ENCODE results near the gene PTK7. TPM values are rescaled to one million over a fixed set of nuclear protein-coding genes. Genes with fewer than 3 reads are reported as not detected.
A peak's percentile ranks its signal among the peaks of the same experiment; 100 is the strongest.

PTK7 gene
- total and polyA plus RNA-seq, 2 experiments from 2014 or later, result 127 to 162 TPM

DNA sequence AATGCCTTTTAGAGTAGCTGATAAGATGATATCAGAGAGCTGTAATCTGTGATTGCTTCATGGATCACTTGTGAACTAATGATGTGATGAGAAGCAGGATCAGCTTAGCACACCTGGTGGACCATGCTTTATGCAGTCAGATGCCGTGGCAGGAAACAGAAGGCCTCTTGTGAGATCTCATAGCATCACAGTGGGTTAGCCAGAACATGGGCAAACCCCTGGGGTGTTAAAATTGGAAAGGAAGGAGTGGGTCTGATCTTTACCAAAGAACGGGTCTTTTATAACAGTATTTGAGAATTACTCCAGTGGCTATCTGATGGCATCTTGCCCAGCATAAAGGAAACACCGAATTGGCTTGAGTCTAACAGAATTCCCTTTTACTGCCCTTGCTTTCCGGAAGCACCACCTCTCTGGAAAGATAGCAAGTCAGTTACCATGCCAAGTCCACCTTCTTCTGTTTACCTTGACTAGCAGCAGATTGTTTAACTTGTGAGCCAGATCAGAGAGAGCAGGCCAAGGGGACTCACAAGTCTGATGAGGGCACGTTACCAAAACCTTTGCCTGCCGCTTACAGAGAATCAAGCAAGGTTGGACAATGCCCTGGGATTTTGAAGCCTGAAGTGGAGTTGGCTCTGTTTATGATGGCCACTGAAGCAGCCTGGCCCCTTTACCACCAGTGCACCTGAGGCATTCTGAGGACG, 74.1 kb downstream of the PTK7 start:
- TF ChIP-seq EZH2phosphoT487 (IDR thresholded peaks at IDR 0.05; ENCODE audit: low read depth, severe bottlenecking, unreplicated experiment) (no peak), EZH2 (IDR thresholded peaks at IDR 0.05; ENCODE audit: borderline replicate concordance) (no peak)
- TF ChIP-seq, protein P1, sequence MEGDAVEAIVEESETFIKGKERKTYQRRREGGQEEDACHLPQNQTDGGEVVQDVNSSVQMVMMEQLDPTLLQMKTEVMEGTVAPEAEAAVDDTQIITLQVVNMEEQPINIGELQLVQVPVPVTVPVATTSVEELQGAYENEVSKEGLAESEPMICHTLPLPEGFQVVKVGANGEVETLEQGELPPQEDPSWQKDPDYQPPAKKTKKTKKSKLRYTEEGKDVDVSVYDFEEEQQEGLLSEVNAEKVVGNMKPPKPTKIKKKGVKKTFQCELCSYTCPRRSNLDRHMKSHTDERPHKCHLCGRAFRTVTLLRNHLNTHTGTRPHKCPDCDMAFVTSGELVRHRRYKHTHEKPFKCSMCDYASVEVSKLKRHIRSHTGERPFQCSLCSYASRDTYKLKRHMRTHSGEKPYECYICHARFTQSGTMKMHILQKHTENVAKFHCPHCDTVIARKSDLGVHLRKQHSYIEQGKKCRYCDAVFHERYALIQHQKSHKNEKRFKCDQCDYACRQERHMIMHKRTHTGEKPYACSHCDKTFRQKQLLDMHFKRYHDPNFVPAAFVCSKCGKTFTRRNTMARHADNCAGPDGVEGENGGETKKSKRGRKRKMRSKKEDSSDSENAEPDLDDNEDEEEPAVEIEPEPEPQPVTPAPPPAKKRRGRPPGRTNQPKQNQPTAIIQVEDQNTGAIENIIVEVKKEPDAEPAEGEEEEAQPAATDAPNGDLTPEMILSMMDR (IDR thresholded peaks at IDR 0.05; ENCODE audit: poor library complexity), result no peak
- H3K4me2 ChIP-seq, result no peak overlapping the region
- no peaks in the 10 kb centered on the region for H3K9me3 ChIP-seq (ENCODE audit: low read depth)
- H3K79me2 ChIP-seq, result no peaks in the 10 kb centered on the region
- peak; percentile 53 for DNase-seq (ENCODE audit: low spot score)
- no peaks in the 10 kb centered on the region for H3K4me1 ChIP-seq (ENCODE audit: insufficient read depth)
- H3K9me2 ChIP-seq (replicated peaks; ENCODE audit: insufficient read depth), result no peaks in the 10 kb centered on the region
- H3K27me3 ChIP-seq, result no peaks in the 10 kb centered on the region
- WGBS (ENCODE audit: low lambda C conversion rate, missing lambda C conversion rate), result 66% methylated on average over 7 of the region's 7 CpGs
- H2AFZ ChIP-seq, result no peak overlapping the region
- no peaks in the 10 kb centered on the region for H3K36me3 ChIP-seq (replicated peaks; ENCODE audit: insufficient read depth, low read depth)
- no peaks in the 10 kb centered on the region for H4K20me1 ChIP-seq (ENCODE audit: insufficient read depth, poor library complexity, severe bottlenecking)
- H3K4me3 ChIP-seq, result no peak overlapping the region
- peak overlapping the region; percentile 10 for H3K27ac ChIP-seq

DNA sequence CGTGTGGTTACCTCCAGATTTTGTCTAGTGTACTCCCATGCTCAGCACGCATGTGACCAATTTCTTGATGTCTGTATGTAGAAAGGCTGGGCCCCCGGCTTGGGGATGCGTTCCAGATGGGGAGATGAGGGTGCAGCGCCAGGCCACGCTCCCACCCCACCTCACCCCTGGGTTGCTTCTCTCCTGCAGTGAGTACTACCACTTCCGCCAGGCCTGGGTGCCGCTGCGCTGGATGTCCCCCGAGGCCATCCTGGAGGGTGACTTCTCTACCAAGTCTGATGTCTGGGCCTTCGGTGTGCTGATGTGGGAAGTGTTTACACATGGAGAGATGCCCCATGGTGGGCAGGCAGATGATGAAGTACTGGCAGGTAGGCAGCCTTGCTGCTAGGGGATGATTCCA, 83.5 kb downstream of the PTK7 start:
- Histone ChIP-seq H3K79me2 (no peaks in the 10 kb centered on the region), H3K4me2 (no peak overlapping the region), H3K27me3 (no peaks in the 10 kb centered on the region), H3K27ac (no peak overlapping the region), H3K36me3 (replicated peaks; ENCODE audit: insufficient read depth, low read depth) (no peaks in the 10 kb centered on the region), H3K9me2 (replicated peaks; ENCODE audit: insufficient read depth) (no peaks in the 10 kb centered on the region), H4K20me1 (ENCODE audit: insufficient read depth, poor library complexity, severe bottlenecking) (no peaks in the 10 kb centered on the region), H3K4me3 (no peak overlapping the region), H3K9me3 (ENCODE audit: low read depth) (no peaks in the 10 kb centered on the region), H2AFZ (no peak overlapping the region), H3K4me1 (ENCODE audit: insufficient read depth) (no peaks in the 10 kb centered on the region)
- WGBS (ENCODE audit: low lambda C conversion rate, missing lambda C conversion rate), result 95% methylated on average over 11 of the region's 11 CpGs
- no peak for DNase-seq (ENCODE audit: low spot score)
- TF ChIP-seq EZH2phosphoT487 (IDR thresholded peaks at IDR 0.05; ENCODE audit: low read depth, severe bottlenecking, unreplicated experiment), result no peak
- TF ChIP-seq, protein P1 (IDR thresholded peaks at IDR 0.05; ENCODE audit: poor library complexity), result no peak
- no peak for TF ChIP-seq EZH2 (IDR thresholded peaks at IDR 0.05; ENCODE audit: borderline replicate concordance)

DNA sequence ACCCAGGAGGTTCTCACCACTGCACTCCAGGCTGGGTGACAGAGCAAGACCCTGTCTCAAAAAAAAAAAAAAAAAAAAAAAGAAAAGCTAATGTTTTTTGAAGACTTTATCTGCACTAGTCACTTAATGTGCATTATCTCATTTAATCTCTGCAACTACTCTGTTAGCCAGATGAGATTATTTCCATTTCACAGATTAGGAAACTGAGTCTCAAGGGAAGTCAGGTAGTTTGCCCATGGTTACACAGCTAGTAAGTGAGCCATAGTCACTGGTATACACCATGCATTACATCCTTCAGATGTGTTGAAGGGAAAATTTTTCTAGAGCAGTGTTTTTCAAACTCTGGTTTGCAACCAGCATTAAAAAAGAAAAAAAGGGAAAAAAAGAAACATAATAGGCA, 87.8 kb downstream of the PTK7 start:
- Histone ChIP-seq H3K4me1 (ENCODE audit: insufficient read depth) (no peaks in the 10 kb centered on the region), H3K9me3 (ENCODE audit: low read depth) (no peaks in the 10 kb centered on the region), H4K20me1 (ENCODE audit: insufficient read depth, poor library complexity, severe bottlenecking) (no peaks in the 10 kb centered on the region), H3K36me3 (replicated peaks; ENCODE audit: insufficient read depth, low read depth) (no peaks in the 10 kb centered on the region), H3K27me3 (no peaks in the 10 kb centered on the region), H3K27ac (no peak overlapping the region), H2AFZ (no peak overlapping the region), H3K79me2 (no peaks in the 10 kb centered on the region), H3K4me3 (no peak overlapping the region), H3K4me2 (no peak overlapping the region), H3K9me2 (replicated peaks; ENCODE audit: insufficient read depth) (no peaks in the 10 kb centered on the region)
- TF ChIP-seq EZH2 (IDR thresholded peaks at IDR 0.05; ENCODE audit: borderline replicate concordance) (no peak), EZH2phosphoT487 (IDR thresholded peaks at IDR 0.05; ENCODE audit: low read depth, severe bottlenecking, unreplicated experiment) (no peak)
- TF ChIP-seq, protein P1 (IDR thresholded peaks at IDR 0.05; ENCODE audit: poor library complexity), result no peak
- no peak for DNase-seq (ENCODE audit: low spot score)

Data from hepatocyte (in vitro differentiated cells).